NCI-H2081 (cell line): ENCODE results near the gene COX6A2.
"Not testable (repeated sequence)": the region's sequence is repeated elsewhere in the genome, so short reads cannot be mapped to it uniquely, and the experiment has no call there.

Experiments
- DNase-seq, 2 experiments: peaks; one replicate each; lab custom pipeline; 2025; lab: John Stamatoyannopoulos, UW

The COX6A2 gene

GRCh38 chr16:31461921-31462804 is 34.0 kb upstream of the COX6A2 start:
- DNase-seq, result no peak

- DNase-seq, result no peak
Observed at GRCh38 chr16:31461201-31461920, 33.2 kb upstream of the COX6A2 start.

- DNase-seq, result peak in 1 of 2 experiments; percentile 11
Observed at GRCh38 chr16:31460582-31461002, 32.4 kb upstream of the COX6A2 start.

- DNase-seq, result peak; percentile 96 to 97
Observed at GRCh38 chr16:31459687-31460581, 31.8 kb upstream of the COX6A2 start.

GRCh38 chr16:31458844-31459686 is 30.9 kb upstream of the COX6A2 start, which contains the start of gene ARMC5:
Gene ARMC5, plus strand, starts transcription at chr16:31459501. Its CDS starts 24 bp downstream, at chr16:31459525.
- peak; percentile 89 to 94 for DNase-seq

GRCh38 chr16:31458073-31458843 is 30.1 kb upstream of the COX6A2 start:
- DNase-seq, result peak in 1 of 2 experiments; percentile 38

GRCh38 chr16:31456988-31457360 is 28.8 kb upstream of the COX6A2 start:
- DNase-seq, result no peak

- DNase-seq, result peak in 1 of 2 experiments; percentile 1
Observed at GRCh38 chr16:31455601-31456314, 27.6 kb upstream of the COX6A2 start.

- DNase-seq, result no peak
Observed at GRCh38 chr16:31453255-31454204, 25.4 kb upstream of the COX6A2 start.

- no peak for DNase-seq
Observed at GRCh38 chr16:31452631-31453106, 24.5 kb upstream of the COX6A2 start.

- peak in 1 of 2 experiments; percentile 38 for DNase-seq
Observed at GRCh38 chr16:31451681-31452351, 23.7 kb upstream of the COX6A2 start.

- no peak for DNase-seq
Observed at GRCh38 chr16:31451201-31451600, 23.0 kb upstream of the COX6A2 start.

GRCh38 chr16:31445931-31446330 is 17.8 kb upstream of the COX6A2 start:
- DNase-seq, result not testable (repeated sequence)

GRCh38 chr16:31441956-31442355 is 13.8 kb upstream of the COX6A2 start:
- no peak for DNase-seq

GRCh38 chr16:31440516-31441184 is 12.5 kb upstream of the COX6A2 start:
- no peak for DNase-seq

- DNase-seq, result no peak
Observed at GRCh38 chr16:31439519-31439918, 11.4 kb upstream of the COX6A2 start.

- DNase-seq, result not testable (repeated sequence)
Observed at GRCh38 chr16:31439023-31439422, 10.9 kb upstream of the COX6A2 start.
